ENCODE data around the gene LDLRAP1.

DNA sequence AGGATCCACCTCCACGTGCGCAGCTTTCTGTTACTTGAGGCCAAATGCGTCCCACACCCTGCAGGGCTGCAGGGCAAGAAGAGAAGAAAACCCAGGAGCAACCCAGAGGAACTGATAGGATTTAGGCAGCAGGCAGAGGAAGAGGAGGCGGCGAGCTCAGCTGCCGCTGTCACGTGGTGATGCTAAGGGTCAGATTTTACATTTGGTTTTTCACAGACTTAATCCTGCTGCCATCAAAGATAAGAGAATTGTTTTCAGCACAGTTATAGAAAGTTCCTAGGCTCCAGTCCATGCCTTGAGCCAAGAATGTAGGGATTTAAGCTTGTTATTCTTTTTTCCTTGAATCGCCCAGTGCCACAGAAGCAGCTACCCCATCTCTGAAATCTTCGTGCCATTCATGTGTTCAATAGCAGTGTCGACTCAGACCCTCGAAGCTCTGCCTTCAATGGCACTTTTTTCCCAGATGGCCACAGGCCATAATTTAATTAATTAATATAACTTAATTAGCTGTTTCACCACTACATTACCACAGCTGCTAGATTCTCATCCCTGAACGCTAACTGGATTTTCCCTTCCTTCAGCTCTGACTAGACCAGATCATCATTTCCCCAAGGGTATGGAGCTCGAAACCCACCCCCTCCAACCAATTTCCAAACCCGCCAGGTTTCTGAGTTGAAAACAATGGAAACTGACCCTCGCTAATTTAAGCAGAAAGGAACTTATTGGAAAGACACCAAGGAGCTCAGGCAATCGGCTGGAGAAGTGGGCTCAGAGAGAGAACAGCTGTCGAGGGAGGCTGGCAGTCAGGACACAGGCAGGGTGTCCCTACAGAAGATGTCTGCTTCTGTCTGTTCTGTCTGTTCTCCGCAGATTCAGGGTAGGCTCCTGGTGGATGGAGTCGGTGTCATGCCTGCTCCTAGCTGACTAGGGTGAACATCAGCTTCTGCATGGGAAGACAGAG is 36.2 kb downstream of the LDLRAP1 start:
- TF ChIP-seq, protein P1, sequence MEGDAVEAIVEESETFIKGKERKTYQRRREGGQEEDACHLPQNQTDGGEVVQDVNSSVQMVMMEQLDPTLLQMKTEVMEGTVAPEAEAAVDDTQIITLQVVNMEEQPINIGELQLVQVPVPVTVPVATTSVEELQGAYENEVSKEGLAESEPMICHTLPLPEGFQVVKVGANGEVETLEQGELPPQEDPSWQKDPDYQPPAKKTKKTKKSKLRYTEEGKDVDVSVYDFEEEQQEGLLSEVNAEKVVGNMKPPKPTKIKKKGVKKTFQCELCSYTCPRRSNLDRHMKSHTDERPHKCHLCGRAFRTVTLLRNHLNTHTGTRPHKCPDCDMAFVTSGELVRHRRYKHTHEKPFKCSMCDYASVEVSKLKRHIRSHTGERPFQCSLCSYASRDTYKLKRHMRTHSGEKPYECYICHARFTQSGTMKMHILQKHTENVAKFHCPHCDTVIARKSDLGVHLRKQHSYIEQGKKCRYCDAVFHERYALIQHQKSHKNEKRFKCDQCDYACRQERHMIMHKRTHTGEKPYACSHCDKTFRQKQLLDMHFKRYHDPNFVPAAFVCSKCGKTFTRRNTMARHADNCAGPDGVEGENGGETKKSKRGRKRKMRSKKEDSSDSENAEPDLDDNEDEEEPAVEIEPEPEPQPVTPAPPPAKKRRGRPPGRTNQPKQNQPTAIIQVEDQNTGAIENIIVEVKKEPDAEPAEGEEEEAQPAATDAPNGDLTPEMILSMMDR (IDR thresholded peaks at IDR 0.05; ENCODE audit: insufficient read depth, low read length, poor library complexity, severe bottlenecking) = no peak
- TF ChIP-seq EZH2phosphoT487 (conservative IDR thresholded peaks at IDR 0.05; ENCODE audit: low read length) = no peak
